ENCODE measurements around the gene CRYZ. TPM values are rescaled to one million over a fixed set of nuclear protein-coding genes. Genes with fewer than 3 reads are reported as not detected.

The CRYZ gene
- total RNA-seq, 3 donors from 2014 or later (not counting 1 experiment from before 2014, with no cell fraction given): 15.2 to 24.1 (median 22.0) TPM

DNA sequence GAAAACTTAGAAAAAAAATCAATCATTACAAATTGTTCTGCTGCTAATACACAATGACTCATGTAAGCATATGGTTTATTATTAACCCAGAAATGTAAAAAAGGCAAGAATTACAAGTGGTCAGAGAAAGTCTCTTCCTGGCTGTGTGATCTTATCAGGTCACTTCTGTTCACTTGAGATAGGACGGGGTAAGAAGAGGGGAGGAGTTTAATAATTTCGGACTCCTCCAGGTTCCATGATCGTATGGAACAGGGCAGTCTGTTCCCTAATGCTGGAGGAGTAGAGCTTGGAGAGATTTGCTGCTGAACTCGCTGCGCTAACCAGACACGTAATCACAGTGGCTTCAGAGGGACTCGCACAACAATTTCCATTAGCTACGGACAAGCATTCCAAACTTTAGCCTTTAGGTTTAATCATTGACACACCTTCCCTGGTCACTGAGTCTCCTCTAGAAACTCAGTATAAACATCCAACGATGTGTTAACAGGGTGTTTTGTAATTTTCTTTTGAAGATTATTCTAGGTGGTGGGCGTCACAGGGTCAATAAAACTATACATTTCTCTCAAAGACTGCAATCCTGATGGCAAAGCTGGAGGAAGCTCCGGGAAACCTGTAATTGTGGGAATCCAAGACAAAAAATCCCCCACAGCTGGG, 1.3 kb downstream of the CRYZ start:
- H3K27ac Mint-ChIP-seq: peak overlapping the region; percentile 58 to 76
- no peaks in the 10 kb centered on the region for H3K27me3 Mint-ChIP-seq (ENCODE audit: low read depth in 2 of 2)
- Histone ChIP-seq H3K27me3 (ENCODE audit: control insufficient read depth, insufficient read depth, low read length) (no peaks in the 10 kb centered on the region), H3K4me3 (ENCODE audit: low read length) (no peak overlapping the region), H3K36me3 (ENCODE audit: control insufficient read depth, insufficient read depth, low read length) (no peaks in the 10 kb centered on the region), H3K4me1 (ENCODE audit: control insufficient read depth, insufficient read depth, low read length) (peaks cover 13% of the 10 kb centered on the region), H3K9me3 (ENCODE audit: control insufficient read depth, insufficient read depth, low read length) (no peaks in the 10 kb centered on the region), H3K27ac (ENCODE audit: low read length) (no peak overlapping the region)
- no peak for ATAC-seq
- 84% methylated on average over 8 of the region's 11 CpGs for WGBS (ENCODE audit: insufficient coverage)
- H3K9me3 Mint-ChIP-seq: peaks cover 0 to 2% of the 10 kb centered on the region in 2 donors
- peaks cover 46 to 49% of the 10 kb centered on the region in 2 donors for H3K4me1 Mint-ChIP-seq
- intact Hi-C loops (cut with micrococcal nuclease): loop anchor here (5.0 kb wide), 1 partner anchor 534 kb away; the partner anchor contains the start of genes FPGT and LRRIQ3
- peak overlapping the region; percentile 81 for H3K4me3 Mint-ChIP-seq
- TF ChIP-seq CTCF (IDR thresholded peaks at IDR 0.05): no peak
- peaks cover 7% of the 10 kb centered on the region for H3K36me3 Mint-ChIP-seq
- DNase-seq: no peak

DNA sequence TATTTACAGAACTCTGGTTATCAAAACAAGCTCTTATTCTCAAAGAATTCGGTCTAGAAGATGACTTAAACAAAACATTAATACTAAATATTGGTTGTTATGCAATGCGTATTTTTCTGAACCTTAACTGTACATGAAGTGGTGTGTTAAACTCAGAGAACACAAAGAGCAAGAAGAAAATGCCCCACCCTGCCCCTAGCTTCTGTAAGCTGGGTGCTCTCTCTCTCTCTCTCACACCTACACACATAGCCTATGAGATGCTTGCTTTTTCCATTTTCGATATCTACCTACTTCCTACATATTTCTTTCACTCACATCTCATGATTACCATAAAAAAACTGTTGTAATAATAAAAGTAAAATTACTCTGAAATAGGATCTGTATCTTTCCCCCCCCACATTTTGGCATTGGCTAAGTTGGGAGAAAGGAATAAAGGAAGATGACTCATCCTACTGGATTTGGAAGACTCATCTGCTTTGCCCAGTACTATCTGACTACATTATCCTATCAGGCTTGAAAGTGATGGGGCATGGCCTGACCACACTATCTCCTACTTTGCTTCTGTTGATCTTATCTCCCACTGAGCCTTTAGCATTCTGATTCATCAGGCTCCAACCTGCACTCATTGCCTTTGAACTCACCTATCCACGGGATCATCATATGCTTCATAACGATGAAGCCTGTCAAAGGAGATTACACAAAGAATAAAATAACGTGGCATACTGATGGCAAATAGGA, 2.9 kb downstream of the CRYZ start:
- Mint-ChIP-seq H3K9me3 (peaks cover 0 to 2% of the 10 kb centered on the region in 2 donors), H3K27ac (peak overlapping the region; percentile 16 to 24), H3K27me3 (ENCODE audit: low read depth in 2 of 2) (no peaks in the 10 kb centered on the region), H3K36me3 (peaks cover 8% of the 10 kb centered on the region), H3K4me3 (no peak overlapping the region), H3K4me1 (peaks cover 45 to 46% of the 10 kb centered on the region in 2 donors)
- no peak for DNase-seq
- Histone ChIP-seq H3K27me3 (ENCODE audit: control insufficient read depth, insufficient read depth, low read length) (no peaks in the 10 kb centered on the region), H3K4me1 (ENCODE audit: control insufficient read depth, insufficient read depth, low read length) (peaks cover 13% of the 10 kb centered on the region), H3K9me3 (ENCODE audit: control insufficient read depth, insufficient read depth, low read length) (peaks cover 7% of the 10 kb centered on the region), H3K27ac (ENCODE audit: low read length) (no peak overlapping the region), H3K4me3 (ENCODE audit: low read length) (no peak overlapping the region), H3K36me3 (ENCODE audit: control insufficient read depth, insufficient read depth, low read length) (no peaks in the 10 kb centered on the region)
- intact Hi-C loops (cut with micrococcal nuclease): loop anchor here (5.0 kb wide), 1 partner anchor 533 kb away; the partner anchor contains the start of genes FPGT and LRRIQ3
- TF ChIP-seq CTCF (IDR thresholded peaks at IDR 0.05): no peak
- no peak for ATAC-seq
- 81% methylated on average over 3 of the region's 6 CpGs for WGBS (ENCODE audit: insufficient coverage)

DNA sequence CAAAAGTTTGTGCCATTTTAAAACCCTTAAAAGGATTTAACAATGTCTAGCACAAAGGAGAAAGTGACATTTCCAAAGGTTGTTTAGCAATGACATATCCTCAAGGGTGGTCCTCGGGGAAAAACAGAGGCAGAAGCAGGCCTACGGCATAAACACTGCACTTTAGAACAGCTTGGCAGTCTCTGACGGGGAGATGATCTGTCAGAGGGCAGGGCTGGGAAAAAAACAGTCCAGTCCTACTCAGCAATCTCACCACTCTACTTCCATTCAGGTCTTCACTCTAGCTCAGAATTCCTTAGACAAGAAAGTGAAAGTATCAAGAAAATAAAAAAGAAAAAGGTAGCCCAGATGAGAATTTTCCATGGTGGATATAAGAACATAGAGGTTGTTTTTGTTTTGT, 4.1 kb downstream of the CRYZ start:
- Mint-ChIP-seq H3K27me3 (ENCODE audit: low read depth in 2 of 2) (no peaks in the 10 kb centered on the region), H3K36me3 (peaks cover 8% of the 10 kb centered on the region), H3K4me1 (peaks cover 34 to 35% of the 10 kb centered on the region in 2 donors), H3K27ac (peak overlapping the region in 1 of 2 donors; percentile 31), H3K4me3 (no peak overlapping the region), H3K9me3 (peaks cover 0 to 2% of the 10 kb centered on the region in 2 donors)
- intact Hi-C loops (cut with micrococcal nuclease): no loop called here
- Histone ChIP-seq H3K27me3 (ENCODE audit: control insufficient read depth, insufficient read depth, low read length) (no peaks in the 10 kb centered on the region), H3K27ac (ENCODE audit: low read length) (no peak overlapping the region), H3K36me3 (ENCODE audit: control insufficient read depth, insufficient read depth, low read length) (no peaks in the 10 kb centered on the region), H3K4me3 (ENCODE audit: low read length) (no peak overlapping the region), H3K4me1 (ENCODE audit: control insufficient read depth, insufficient read depth, low read length) (peaks cover 9% of the 10 kb centered on the region), H3K9me3 (ENCODE audit: control insufficient read depth, insufficient read depth, low read length) (peaks cover 7% of the 10 kb centered on the region)
- TF ChIP-seq CTCF (IDR thresholded peaks at IDR 0.05): no peak
- no peak for DNase-seq
- no peak for ATAC-seq
- WGBS (ENCODE audit: insufficient coverage): 91% methylated on average over 3 of the region's 3 CpGs

Data from natural killer cell (primary cell).